Measurements from ENCODE around the gene ROCK2. TPM values are rescaled to one million over a fixed set of nuclear protein-coding genes. Genes with fewer than 3 reads are reported as not detected.

ROCK2 gene
- total and polyA plus RNA-seq, 2 of the 8 experiments (the other 6 are each of a cell fraction or from before 2014, with no cell fraction given): 2.7 to 29.0 TPM

DNA sequence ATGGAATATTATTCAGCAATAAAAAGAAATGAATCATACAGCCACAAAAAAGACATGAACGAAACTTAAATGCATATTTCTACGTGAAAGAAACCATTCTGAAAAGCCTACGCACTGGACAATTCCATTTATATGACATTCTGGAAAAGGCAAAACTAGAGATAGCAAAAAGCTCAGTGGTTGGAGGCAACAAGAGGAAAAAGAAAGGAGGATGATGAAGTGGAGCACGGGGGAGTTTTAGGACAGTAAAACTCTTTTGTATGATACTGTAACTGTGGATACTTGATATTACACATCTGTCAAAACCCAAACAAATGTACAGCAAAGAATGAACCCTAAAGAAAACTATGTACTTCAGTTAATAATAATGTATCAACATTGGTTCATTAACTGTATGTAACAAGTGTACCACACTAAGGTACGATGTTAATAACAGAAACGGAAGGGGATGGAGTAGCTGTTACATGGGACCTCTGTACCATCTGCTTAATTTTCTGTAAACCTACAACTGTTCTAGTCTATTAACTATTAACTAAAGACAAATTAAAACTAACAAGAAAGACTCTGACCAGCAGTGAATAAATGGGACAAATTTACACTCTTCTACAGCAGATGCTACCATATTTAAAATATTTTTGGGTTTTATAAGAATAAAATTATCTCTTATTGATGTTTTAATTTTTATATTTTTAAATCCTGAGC lies 31.5 kb downstream of the ROCK2 start (continued):
- TF ChIP-seq ATF2 (IDR thresholded peaks at IDR 0.05; ENCODE audit: low read length) (no peak), RAD21 (IDR thresholded peaks at IDR 0.05 in 1 of 2, conservative IDR thresholded peaks at IDR 0.05 in 1 of 2; ENCODE audit: low read depth in 2 of 2, low read length in 2 of 2) (no peak), KDM4A (IDR thresholded peaks at IDR 0.05; ENCODE audit: low read depth, low read length, severe bottlenecking) (no peak), ASH2L (IDR thresholded peaks at IDR 0.05; ENCODE audit: low read length) (no peak), CTCF (IDR thresholded peaks at IDR 0.05; ENCODE audit: control extremely low read depth in 1 of 3, insufficient read depth in 1 of 3, low read depth in 1 of 3, low read length in 3 of 3) (no peak), SP4 (IDR thresholded peaks at IDR 0.05; ENCODE audit: low read length) (no peak), SUZ12 (IDR thresholded peaks at IDR 0.05; ENCODE audit: low read length) (no peak)

Data from H1 (cell line).